Stimulated activated CD4-positive, alpha-beta T cell treated with anti-CD3 and anti-CD28 coated beads, Interleukin-4, amount 100 ng/mL, for 24 hours (primary cell): ENCODE results near the gene GPALPP1.
"Not testable (repeated sequence)": the region's sequence is repeated elsewhere in the genome, so short reads cannot be mapped to it uniquely, and the experiment has no call there.

Source experiments
- DNase-seq: peaks from one replicate; pipeline ENCODE4 v3.0.0-alpha.2; 2020

Gene GPALPP1

GRCh38 chr13:45063889-45064288 is 74.6 kb downstream of the GPALPP1 start:
- not testable (repeated sequence) for DNase-seq

GRCh38 chr13:45064889-45065288 is 75.6 kb downstream of the GPALPP1 start:
- no peak for DNase-seq

GRCh38 chr13:45068036-45069001 is 79.0 kb downstream of the GPALPP1 start:
- no peak for DNase-seq

GRCh38 chr13:45073809-45074208 is 84.5 kb downstream of the GPALPP1 start:
- DNase-seq, result no peak

- no peak for DNase-seq
Observed at GRCh38 chr13:45074721-45075120, 85.4 kb downstream of the GPALPP1 start.

- no peak for DNase-seq
Observed at GRCh38 chr13:45078003-45078402, 88.7 kb downstream of the GPALPP1 start.
